HepG2 (cell line): ENCODE data around the gene PNPLA3. TPM values are rescaled to one million over a fixed set of nuclear protein-coding genes. Genes with fewer than 3 reads are reported as not detected.

Experiments
- ATAC-seq: fragments of 200-7000 bp; cut with Tn5 transposase; 3 replicates; pipeline ENCODE4 v1.9.1; 2020; ENCODE audit warnings: mild to moderate bottlenecking, moderate library complexity
- BruUV-seq: library from RNA; stranded (reverse); fragments of 400-500 nt; replicated peaks from 2 replicates; lab custom pipeline; 2021; lab: Mats Ljungman, UMichigan
- CTCF ChIA-PET: fragments of 300-600 bp; formaldehyde crosslinking; extraction: SDS; loops from one replicate; lab custom pipeline; 2021; ENCODE audit warnings: low total read pairs, inconsistent platforms, low intra/inter-chr PET ratio; lab: Yijun Ruan, JAX
- POLR2A ChIA-PET: fragments of 350-600 bp; sonication (Branson Sonifier 250); formaldehyde crosslinking; loops from one replicate; lab custom pipeline; 2020; ENCODE audit warnings: antibody characterized with exemption, inconsistent platforms; lab: Yijun Ruan, JAX
- DNase-seq: peaks from one replicate; pipeline ENCODE4 v3.0.0-alpha.2; 2015; ENCODE audit warnings: low spot score
- FAIRE-seq: peaks from 3 replicates; lab custom pipeline; 2011; peaks lifted over from hg19 to GRCh38; lab: Jason Lieb, UNC
- H2AFZ ChIP-seq: one replicate; pipeline ENCODE4 v1.6.1; 2011; ENCODE audit warnings: low read length, inconsistent platforms
- H3K27ac ChIP-seq: fragments of 300-600 bp; 3 replicates; pipeline ENCODE4 v1.8.0; 2011; ENCODE audit warnings: mixed run types, mild to moderate bottlenecking, mixed read lengths, low read length, inconsistent platforms; ENCODE audit not compliant: insufficient read depth; ENCODE audit errors: extremely low read length
- H3K27me3 ChIP-seq, 2 experiments: fragments of 200-600 bp in 1 of 2; 2 replicates in 1 of 2; 3 replicates in 1 of 2; pipeline versions ENCODE4 v1.6.0 to v1.8.0; 2011; ENCODE audit warnings: low read length in 2 of 2, mild to moderate bottlenecking in 2 of 2, moderate library complexity in 2 of 2, inconsistent platforms in 1 of 2; ENCODE audit not compliant: insufficient read depth in 2 of 2, control insufficient read depth in 1 of 2
- H3K36me3 ChIP-seq, 2 experiments: fragments of 200-600 bp in 1 of 2; replicated peaks in 1 of 2; 2 replicates in 1 of 2; 3 replicates in 1 of 2; pipeline versions ENCODE4 v1.5.1 to v1.8.0; 2011; ENCODE audit warnings: low read length in 2 of 2, inconsistent platforms in 1 of 2; ENCODE audit not compliant: insufficient read depth in 2 of 2, control insufficient read depth in 1 of 2
- H3K4me1 ChIP-seq: 2 replicates; pipeline ENCODE4 v1.5.1; 2012; ENCODE audit warnings: low read length, inconsistent platforms; ENCODE audit not compliant: insufficient read depth
- H3K4me2 ChIP-seq: 2 replicates; pipeline ENCODE4 v1.6.0; 2011; ENCODE audit warnings: low read depth, low read length, inconsistent platforms
- H3K4me3 ChIP-seq, 3 experiments: fragments of 200-600 bp in 1 of 3; sonication (generic), shearing (Covaris generic) in 1 of 3; replicated peaks in 1 of 3; 2 replicates each; pipeline ENCODE4 v1.5.1; 2011 to 2016; ENCODE audit warnings: low read length in 3 of 3, inconsistent platforms in 2 of 3, low read depth in 2 of 3, mild to moderate bottlenecking in 2 of 3, control low read depth in 1 of 3, mixed read lengths in 1 of 3; ENCODE audit not compliant: insufficient read depth in 1 of 3
- H3K79me2 ChIP-seq: one replicate; pipeline ENCODE4 v1.6.1; 2011; ENCODE audit warnings: low read length, inconsistent platforms; ENCODE audit not compliant: insufficient read depth
- H3K9ac ChIP-seq: 2 replicates; pipeline ENCODE4 v1.6.0; 2011; ENCODE audit warnings: mild to moderate bottlenecking, low read depth, low read length, inconsistent platforms; ENCODE audit not compliant: insufficient read depth
- H3K9me3 ChIP-seq: 2 replicates; pipeline ENCODE4 v1.5.1; 2012; ENCODE audit warnings: mild to moderate bottlenecking, low read length
- H4K20me1 ChIP-seq: 2 replicates; pipeline ENCODE4 v1.6.0; 2011; ENCODE audit warnings: inconsistent platforms, mild to moderate bottlenecking, low read length, moderate library complexity; ENCODE audit not compliant: insufficient read depth
- ATF2 ChIP-seq: sonication (generic); formaldehyde crosslinking; IDR thresholded peaks from 2 replicates; pipeline ENCODE4 v1.4.0; 2020; ENCODE audit warnings: missing genetic modification reagents
- BCL3 ChIP-seq: sonication (generic); formaldehyde crosslinking; IDR thresholded peaks from 2 replicates; pipeline ENCODE4 v1.5.1; 2020; ENCODE audit warnings: mild to moderate bottlenecking, missing genetic modification reagents, moderate library complexity
- CEBPB ChIP-seq: IDR thresholded peaks from 2 replicates; pipeline ENCODE4 v1.6.1; 2011; ENCODE audit warnings: low read depth, low read length, improper control_type of control experiment, borderline replicate concordance
- ELF4 ChIP-seq: sonication (generic); formaldehyde crosslinking; IDR thresholded peaks from 2 replicates; pipeline ENCODE4 v1.5.0; 2020; ENCODE audit warnings: missing genetic modification reagents, mild to moderate bottlenecking, moderate library complexity, borderline replicate concordance
- ETV5 ChIP-seq: IDR thresholded peaks from 2 replicates; pipeline ENCODE4 v1.6.1; 2018; ENCODE audit warnings: missing biosample characterization, missing genetic modification reagents, inconsistent platforms, borderline replicate concordance
- GFI1 ChIP-seq: sonication (generic); formaldehyde crosslinking; IDR thresholded peaks from 2 replicates; pipeline ENCODE4 v1.5.0; 2020; ENCODE audit warnings: missing genetic modification reagents, mild to moderate bottlenecking, borderline replicate concordance
- KDM5B ChIP-seq: sonication (generic); formaldehyde crosslinking; IDR thresholded peaks from 2 replicates; pipeline ENCODE4 v1.4.0; 2020; ENCODE audit warnings: missing genetic modification reagents, mild to moderate bottlenecking, borderline replicate concordance
- KDM6A ChIP-seq: IDR thresholded peaks from 2 replicates; pipeline ENCODE4 v1.6.1; 2016; ENCODE audit warnings: low read depth
- PCBP2 ChIP-seq: fragments of 200-400 bp; formaldehyde crosslinking; optimal IDR thresholded peaks from 2 replicates; pipeline ENCODE3; 2018; ENCODE audit warnings: low read length, low read depth; ENCODE audit not compliant: poor library complexity, severe bottlenecking
- POGK ChIP-seq: sonication (generic); formaldehyde crosslinking; conservative IDR thresholded peaks from 2 replicates; pipeline ENCODE4 v1.8.0; 2022; ENCODE audit warnings: mild to moderate bottlenecking, moderate library complexity, missing genetic modification reagents
- TARDBP ChIP-seq: sonication (generic); formaldehyde crosslinking; IDR thresholded peaks from 2 replicates; pipeline ENCODE4 v1.8.0; 2022; ENCODE audit warnings: mild to moderate bottlenecking, missing genetic modification reagents
- XBP1 ChIP-seq: sonication (generic); formaldehyde crosslinking; IDR thresholded peaks from 2 replicates; pipeline ENCODE4 v1.5.0; 2020; ENCODE audit warnings: missing genetic modification reagents
- ZNF263 ChIP-seq: sonication (generic); formaldehyde crosslinking; IDR thresholded peaks from 2 replicates; pipeline ENCODE4 v1.4.0; 2020; ENCODE audit warnings: missing genetic modification reagents
- ZNF431 ChIP-seq: sonication (generic); formaldehyde crosslinking; IDR thresholded peaks from 2 replicates; pipeline ENCODE4 v1.9.0; 2022; ENCODE audit warnings: missing genetic modification reagents, low read depth, mild to moderate bottlenecking, borderline replicate concordance
- WGBS: methylation state at CpG from one replicate; pipeline ENCODE4 v1.1.6; 2017; ENCODE audit warnings: low lambda C conversion rate; 5-methylcytosine and 5-hydroxymethylcytosine counted together
- in situ Hi-C: cut with HindIII; loops from 2 replicates; pipeline ENCODE4 v1.10.0; 2017; ENCODE audit warnings: low pct_unique_long_range_greater_than_20kb; ENCODE audit not compliant: extremely low pct_ligation_motif_present
- intact Hi-C: fragments of 100-400 bp; cut with micrococcal nuclease; formaldehyde crosslinking; loops from one replicate; pipeline ENCODE4 v1.10.0; 2022; ENCODE audit not compliant: unreplicated experiment
- polyA plus RNA-seq, 8 experiments: library from polyadenylated mRNA; depleted of rRNA in 3 of 8; stranded (reverse) in 7 of 8; unstranded in 1 of 8; fragments of >200 nt; fragmentation: Illumina TruSeq in 4 of 8; extraction: Trizol in 4 of 8; gene quantifications; 2 replicates each; pipeline versions ENCODE4 v1.2.1 to v1.2.3, GENCODE V29; 2011 to 2016; ENCODE audit warnings: low read depth in 4 of 8, missing spikeins in 1 of 8, mixed read lengths in 1 of 8; ENCODE audit not compliant: insufficient read depth in 1 of 8
- total RNA-seq, 5 experiments: library from RNA; depleted of rRNA; stranded (reverse); fragments of >200 nt; fragmentation: Illumina TruSeq; extraction: Trizol; gene quantifications; 2 replicates each; pipeline ENCODE4 v1.2.3, GENCODE V29; 2016; ENCODE audit warnings: low read depth in 1 of 5

Gene PNPLA3
- total and polyA plus RNA-seq, 2 of the 13 experiments (the other 11 are each of a cell fraction or from before 2014, with no cell fraction given) = 16.9 to 19.8 TPM

- Histone ChIP-seq H3K79me2 (no peaks in the 10 kb centered on the region), H3K9ac (no peak overlapping the region), H3K27ac (no peak overlapping the region), H3K36me3 (peaks cover 20 to 72% of the 10 kb centered on the region in 2 experiments; a peak in 4 of 5 replicates), H4K20me1 (no peaks in the 10 kb centered on the region), H3K4me1 (no peaks in the 10 kb centered on the region), H3K9me3 (no peaks in the 10 kb centered on the region), H3K4me2 (no peak overlapping the region), H2AFZ (no peak overlapping the region), H3K4me3 (no peak overlapping the region), H3K27me3 (no peaks in the 10 kb centered on the region)
- TF ChIP-seq KDM6A (CRISPR knock-in tag) (no peak), KDM5B (CRISPR knock-in tag) (no peak), XBP1 (CRISPR knock-in tag) (no peak), GFI1 (no peak), ETV5 (CRISPR knock-in tag) (no peak), POGK (no peak), BCL3 (no peak), PCBP2 (no peak), TARDBP (CRISPR knock-in tag) (no peak), ZNF431 (CRISPR knock-in tag) (no peak), ELF4 (no peak), CEBPB (no peak), ATF2 (no peak), ZNF263 (CRISPR knock-in tag) (no peak)
- CTCF ChIA-PET = no interaction called here
- FAIRE-seq (no peak), DNase-seq (no peak), ATAC-seq (no peak)
- POLR2A ChIA-PET = no interaction called here
- no TSS peak for BruUV-seq
- 90% methylated on average over 11 of the region's 12 CpGs for WGBS
- intact Hi-C loops (no loop called here), in situ Hi-C loops (no loop called here)
Observed at GRCh38 chr22:43985532-43985931, 61.9 kb downstream of the PNPLA3 start.
